Uterus (tissue), 4 donors: Measurements from ENCODE around the gene WWP2. TPM values are rescaled to one million over a fixed set of nuclear protein-coding genes. Genes with fewer than 3 reads are reported as not detected.

ENCODE experiments used
- DNase-seq, 2 donors: peaks; one replicate each; pipeline ENCODE4 v3.0.0-alpha.2; 2019 to 2020
- H3K27ac ChIP-seq, 2 donors: fragments of 200-600 bp; sonication (generic); 1 replicate in 1 of 2; 2 replicates in 1 of 2; pipeline ENCODE4 v1.5.1; 2016 to 2018
- H3K27me3 ChIP-seq, 2 donors: fragments of 200-600 bp; sonication (generic); one replicate each; pipeline ENCODE4 v1.5.1; 2018 to 2019; ENCODE audit warnings: control low read depth in 1 of 2
- H3K36me3 ChIP-seq, 2 donors: fragments of 200-600 bp; sonication (generic); one replicate each; pipeline ENCODE4 v1.5.1; 2019; ENCODE audit warnings: control low read depth in 1 of 2
- H3K4me1 ChIP-seq, 2 donors: fragments of 200-600 bp; sonication (generic); one replicate each; pipeline ENCODE4 v1.5.1; 2018 to 2019; ENCODE audit warnings: control low read depth in 1 of 2
- H3K4me3 ChIP-seq, 2 donors: fragments of 200-600 bp; sonication (generic); 1 replicate in 1 of 2; 2 replicates in 1 of 2; pipeline ENCODE4 v1.5.1; 2018 to 2019; ENCODE audit warnings: mild to moderate bottlenecking in 1 of 2
- H3K9me3 ChIP-seq, 2 donors: fragments of 200-600 bp; sonication (generic); one replicate each; pipeline ENCODE4 v1.5.1; 2019; ENCODE audit warnings: control low read depth in 1 of 2
- CTCF ChIP-seq, 4 experiments: fragments of 200-600 bp in 2 of 4; fragments of 450-650 bp in 2 of 4; sonication (generic) in 2 of 4; IDR thresholded peaks; one replicate each; pipeline ENCODE4 v1.5.1; 2016 to 2019; ENCODE audit warnings: antibody characterized with exemption in 4 of 4, mild to moderate bottlenecking in 2 of 4, moderate library complexity in 1 of 4
- POLR2A ChIP-seq, 2 donors: fragments of 450-650 bp; IDR thresholded peaks; one replicate each; pipeline ENCODE4 v1.6.1; 2016; ENCODE audit warnings: antibody characterized with exemption in 2 of 2, mild to moderate bottlenecking in 1 of 2, moderate library complexity in 1 of 2
- intact Hi-C: fragments of 100-400 bp; cut with DNase I; formaldehyde crosslinking; loops from one replicate; pipeline ENCODE4 v1.15.1; 2023; ENCODE audit warnings: low total_unique reads
- total RNA-seq, 4 donors: library from RNA; depleted of rRNA in 3 of 4; stranded (reverse); fragments of >200 nt in 3 of 4; gene quantifications; one replicate each; pipeline versions ENCODE4 v1.1.0 to v1.2.4, GENCODE V29; 2014 to 2023
- donor health status: DM: yes; HTN: yes; CAD: no.

WWP2 gene
- total RNA-seq, 4 donors from 2014 or later = 12.8 to 57.9 (median 32.4) TPM

- Histone ChIP-seq H3K27me3 (no peaks in the 10 kb centered on the region), H3K27ac (no peak overlapping the region), H3K4me1 (no peaks in the 10 kb centered on the region), H3K4me3 (no peak overlapping the region), H3K36me3 (no peaks in the 10 kb centered on the region), H3K9me3 (no peaks in the 10 kb centered on the region)
- intact Hi-C loops = no loop called here
- TF ChIP-seq POLR2A (IDR thresholded peaks at IDR 0.05) = no peak
- TF ChIP-seq CTCF (IDR thresholded peaks at IDR 0.05) = no peak
- DNase-seq = no peak
Observed at GRCh38 chr16:69870761-69871160, 108.6 kb downstream of the WWP2 start.

GRCh38 chr16:69871708-69872107 lies 109.6 kb downstream of the WWP2 start:
- H3K4me1 ChIP-seq = no peaks in the 10 kb centered on the region
- H3K4me3 ChIP-seq = no peak overlapping the region
- H3K9me3 ChIP-seq = peaks cover 0 to 3% of the 10 kb centered on the region in 2 donors
- TF ChIP-seq CTCF (IDR thresholded peaks at IDR 0.05) (no peak), POLR2A (IDR thresholded peaks at IDR 0.05) (no peak)
- H3K27me3 ChIP-seq = no peaks in the 10 kb centered on the region
- no peak overlapping the region for H3K27ac ChIP-seq
- intact Hi-C loops = no loop called here
- DNase-seq = no peak
- H3K36me3 ChIP-seq = no peaks in the 10 kb centered on the region

GRCh38 chr16:69872888-69873287 lies 110.8 kb downstream of the WWP2 start:
- Histone ChIP-seq H3K27ac (no peak overlapping the region), H3K4me3 (no peak overlapping the region), H3K9me3 (peaks cover 0 to 4% of the 10 kb centered on the region in 2 donors), H3K27me3 (no peaks in the 10 kb centered on the region), H3K36me3 (no peaks in the 10 kb centered on the region), H3K4me1 (no peaks in the 10 kb centered on the region)
- TF ChIP-seq POLR2A (IDR thresholded peaks at IDR 0.05) (no peak), CTCF (IDR thresholded peaks at IDR 0.05) (no peak)
- DNase-seq = no peak
- intact Hi-C loops = no loop called here

DNA sequence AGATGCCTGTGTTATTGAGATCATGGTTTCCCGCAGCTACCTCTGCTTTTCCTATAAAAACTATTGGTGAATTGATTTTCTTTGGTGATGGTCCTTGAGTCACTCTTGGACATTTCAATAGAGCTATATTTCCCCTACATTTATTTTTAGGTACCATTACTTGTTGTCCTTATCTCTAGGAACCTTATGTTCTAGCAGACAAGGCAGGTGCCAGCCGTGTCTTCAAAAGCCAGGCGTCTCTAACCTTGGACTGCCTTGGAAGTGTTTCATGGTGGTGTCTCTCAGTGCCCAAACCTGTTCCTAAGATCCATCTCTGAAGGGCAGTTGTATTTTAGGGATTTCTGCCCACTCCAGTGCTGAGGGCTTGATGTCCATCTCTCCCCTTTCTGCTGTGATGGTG lies 111.7 kb downstream of the WWP2 start:
- Histone ChIP-seq H3K4me1 (no peaks in the 10 kb centered on the region), H3K9me3 (peaks cover 0 to 4% of the 10 kb centered on the region in 2 donors), H3K27me3 (no peaks in the 10 kb centered on the region), H3K27ac (no peak overlapping the region), H3K4me3 (no peak overlapping the region), H3K36me3 (no peaks in the 10 kb centered on the region)
- no peak for DNase-seq
- intact Hi-C loops = no loop called here
- no peak for TF ChIP-seq CTCF (IDR thresholded peaks at IDR 0.05)
- TF ChIP-seq POLR2A (IDR thresholded peaks at IDR 0.05) = no peak

DNA sequence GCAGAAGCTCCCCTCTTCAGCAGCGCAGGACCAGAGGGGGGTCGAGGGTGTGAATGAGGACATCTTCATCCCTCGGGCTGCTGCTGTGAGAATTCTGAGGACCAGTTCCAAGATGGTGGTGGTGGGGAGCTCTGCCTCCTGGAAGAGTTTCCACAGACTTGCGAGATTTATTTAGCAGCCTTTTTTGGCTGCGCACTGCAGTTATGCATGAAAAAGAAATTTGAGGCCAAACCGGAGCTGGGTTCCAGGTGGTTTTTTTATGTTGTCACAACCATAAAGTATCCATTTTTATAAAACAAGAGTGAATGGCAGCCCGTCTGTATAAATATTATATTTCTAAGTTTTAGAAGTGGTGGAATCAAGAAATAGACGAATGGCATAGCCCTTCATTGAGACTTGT lies 112.1 kb downstream of the WWP2 start:
- no peak for DNase-seq
- Histone ChIP-seq H3K9me3 (peaks cover 0 to 4% of the 10 kb centered on the region in 2 donors), H3K27me3 (no peaks in the 10 kb centered on the region), H3K4me1 (no peaks in the 10 kb centered on the region), H3K27ac (no peak overlapping the region), H3K4me3 (no peak overlapping the region), H3K36me3 (no peaks in the 10 kb centered on the region)
- TF ChIP-seq POLR2A (IDR thresholded peaks at IDR 0.05) (no peak), CTCF (IDR thresholded peaks at IDR 0.05) (no peak)
- intact Hi-C loops = no loop called here
